HEK293T (cell line): ENCODE data around the gene GALNT16.

Experiments
- BHLHE40 ChIP-seq: fragments of 450-650 bp; IDR thresholded peaks from 2 replicates; pipeline ENCODE4 v1.6.1; 2016; ENCODE audit warnings: mild to moderate bottlenecking, moderate library complexity, borderline replicate concordance
- ELF4 ChIP-seq: fragments of 450-650 bp; IDR thresholded peaks from 2 replicates; pipeline ENCODE4 v1.6.1; 2017; ENCODE audit warnings: antibody characterized with exemption
- FOXK2 ChIP-seq: fragments of 450-650 bp; IDR thresholded peaks from 2 replicates; pipeline ENCODE4 v1.6.1; 2016; ENCODE audit warnings: mild to moderate bottlenecking
- L3MBTL2 ChIP-seq: fragments of 450-650 bp; conservative IDR thresholded peaks from 2 replicates; pipeline ENCODE4 v1.6.1; 2016; ENCODE audit warnings: mild to moderate bottlenecking
- LEF1 ChIP-seq: fragments of 450-650 bp; IDR thresholded peaks from 2 replicates; pipeline ENCODE4 v1.6.1; 2017; ENCODE audit warnings: mild to moderate bottlenecking, borderline replicate concordance
- SP1 ChIP-seq: fragments of 450-650 bp; IDR thresholded peaks from 2 replicates; pipeline ENCODE4 v1.6.1; 2017
- SUZ12 ChIP-seq: fragments of 450-650 bp; IDR thresholded peaks from 2 replicates; pipeline ENCODE4 v1.6.1; 2016; ENCODE audit warnings: mild to moderate bottlenecking
- TARDBP ChIP-seq: fragments of 450-650 bp; IDR thresholded peaks from 2 replicates; pipeline ENCODE4 v1.6.1; 2016
- ZNF384 ChIP-seq: fragments of 450-650 bp; IDR thresholded peaks from 2 replicates; pipeline ENCODE4 v1.6.1; 2016

- TF ChIP-seq LEF1 (no peak), FOXK2 (no peak), TARDBP (no peak), ZNF384 (no peak), ELF4 (no peak), SP1 (no peak), BHLHE40 (no peak), SUZ12 (no peak), L3MBTL2 (no peak)
Measured at GRCh38 chr14:69267492-69267891, 7.5 kb downstream of the GALNT16 start.
